HG03439 (cell line): Measurements from ENCODE around the gene BABAM2.
"Not testable (repeated sequence)": the region's sequence is repeated elsewhere in the genome, so short reads cannot be mapped to it uniquely, and the experiment has no call there.

Source experiments
- ATAC-seq: cut with Tn5 transposase; IDR thresholded peaks from one replicate; pipeline ENCODE4 v1.9.1; 2021; ENCODE audit warnings: mild to moderate bottlenecking, moderate library complexity; ENCODE audit not compliant: unreplicated experiment

BABAM2 gene

DNA sequence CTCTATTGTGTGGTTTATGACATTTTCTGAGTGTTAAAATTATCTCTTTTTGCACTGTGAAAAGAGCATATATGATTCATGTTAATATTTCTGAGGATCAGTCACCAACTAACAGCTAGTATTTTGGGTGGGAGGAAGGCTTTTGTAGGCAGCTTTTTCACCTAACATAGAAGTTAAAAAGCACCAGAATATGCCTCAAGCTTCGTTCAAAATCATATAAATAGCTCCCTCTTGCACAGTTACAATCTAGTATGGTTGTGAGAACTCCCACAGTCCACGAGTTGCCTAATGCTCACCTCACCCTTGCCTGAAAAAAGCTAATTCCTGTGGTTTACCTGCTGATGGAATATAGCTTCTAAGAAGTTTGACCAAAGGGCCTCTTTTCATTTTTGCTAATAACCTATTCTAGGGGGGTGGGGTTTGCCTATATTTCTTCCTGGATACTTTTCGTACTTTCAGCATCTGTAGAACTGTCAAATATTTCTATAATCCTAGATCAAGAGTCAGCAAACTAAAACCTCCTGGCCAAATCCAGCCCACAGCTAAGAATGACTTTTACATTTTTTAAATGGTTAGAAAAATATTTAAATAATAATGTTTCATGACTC is 335.0 kb downstream of the BABAM2 start:
- ATAC-seq = no peak

DNA sequence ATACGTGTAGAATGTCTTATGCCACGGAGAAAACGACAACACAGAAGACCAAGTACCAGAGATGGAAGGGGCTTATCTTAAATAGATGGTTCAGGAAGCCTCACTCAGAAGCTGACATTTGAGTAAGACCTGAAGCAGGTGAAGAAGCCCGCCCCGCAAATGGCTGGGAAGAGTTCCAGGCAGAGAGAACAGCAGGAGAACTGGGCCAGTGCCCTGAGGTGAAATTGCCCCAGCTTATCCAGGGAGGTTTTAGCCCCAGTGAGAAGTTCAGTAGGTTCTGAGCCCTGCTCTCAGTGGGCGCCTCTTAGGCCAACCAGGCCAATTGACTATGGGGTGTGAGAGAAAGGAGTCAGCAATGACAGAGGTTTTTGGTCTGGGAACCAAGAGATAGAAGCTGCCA is 336.0 kb downstream of the BABAM2 start:
- no peak for ATAC-seq

DNA sequence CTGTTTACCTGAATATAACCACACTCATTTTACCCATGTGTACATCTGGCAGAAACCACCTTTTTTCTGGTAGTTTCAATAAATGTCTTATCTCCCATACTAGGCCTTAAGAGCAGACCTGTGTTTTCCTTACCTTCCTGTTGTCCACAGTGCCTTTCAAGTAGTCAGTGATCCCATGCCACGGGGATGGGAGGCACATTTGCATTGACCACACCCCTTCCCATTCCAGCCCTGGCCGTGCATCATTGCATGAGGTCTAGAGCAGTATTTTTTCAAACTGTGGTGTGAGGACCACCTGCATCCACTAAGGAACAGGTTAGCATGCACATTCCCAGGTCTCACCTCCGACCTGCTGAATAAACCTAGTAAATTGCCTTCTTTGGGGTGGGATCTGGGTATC is 337.0 kb downstream of the BABAM2 start:
- no peak for ATAC-seq

DNA sequence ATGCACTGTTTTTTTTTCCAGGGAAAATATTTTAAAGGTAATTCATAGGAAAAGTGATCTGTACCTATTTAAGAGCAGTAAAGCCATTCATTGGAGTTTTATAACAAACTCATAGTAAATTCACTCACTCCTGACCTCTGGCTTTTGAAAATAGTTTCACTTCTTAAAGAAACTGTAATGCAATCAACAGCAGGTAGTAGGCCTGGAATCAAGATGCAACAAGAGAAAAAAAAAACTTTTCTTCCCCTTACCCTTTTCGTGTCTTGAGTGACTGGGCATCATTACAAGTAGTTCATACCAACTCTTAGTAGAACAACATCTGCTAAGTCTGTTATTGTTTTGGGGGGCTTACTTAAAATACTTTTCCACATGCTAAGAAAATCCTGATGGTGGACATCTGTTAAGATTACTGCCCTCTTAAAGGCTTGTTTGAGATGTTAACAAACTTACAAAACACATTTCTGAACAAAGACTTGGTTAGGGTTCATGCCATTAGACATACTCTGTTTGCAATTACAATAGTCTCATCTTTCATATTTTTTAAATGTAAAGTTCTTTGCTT is 338.0 kb downstream of the BABAM2 start:
- ATAC-seq = no peak

DNA sequence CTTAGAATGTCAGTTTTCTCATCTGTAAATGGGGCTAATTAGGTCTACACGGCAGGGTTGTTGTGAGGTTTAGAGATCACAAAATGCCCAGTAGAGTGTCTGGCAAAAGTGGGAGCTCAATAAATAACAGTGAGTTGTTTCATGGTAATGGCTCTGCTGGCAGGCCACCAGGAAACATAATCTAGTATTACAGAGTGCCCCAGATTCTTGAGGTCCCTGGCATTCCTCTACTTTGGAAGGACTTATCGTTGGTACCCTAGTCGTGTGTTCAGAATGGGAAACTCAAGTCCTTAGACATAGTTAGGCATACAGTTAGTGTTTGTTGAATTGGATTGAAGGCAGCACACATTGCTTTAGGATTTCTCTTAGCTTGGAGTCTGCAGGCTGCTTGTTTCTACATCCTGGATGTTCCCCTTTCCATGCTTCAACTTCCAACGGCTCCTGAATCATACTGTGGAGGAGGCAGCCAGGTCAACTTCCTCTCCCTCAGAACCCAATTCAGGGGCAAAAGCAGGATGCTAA is 340.6 kb downstream of the BABAM2 start:
- no peak for ATAC-seq

DNA sequence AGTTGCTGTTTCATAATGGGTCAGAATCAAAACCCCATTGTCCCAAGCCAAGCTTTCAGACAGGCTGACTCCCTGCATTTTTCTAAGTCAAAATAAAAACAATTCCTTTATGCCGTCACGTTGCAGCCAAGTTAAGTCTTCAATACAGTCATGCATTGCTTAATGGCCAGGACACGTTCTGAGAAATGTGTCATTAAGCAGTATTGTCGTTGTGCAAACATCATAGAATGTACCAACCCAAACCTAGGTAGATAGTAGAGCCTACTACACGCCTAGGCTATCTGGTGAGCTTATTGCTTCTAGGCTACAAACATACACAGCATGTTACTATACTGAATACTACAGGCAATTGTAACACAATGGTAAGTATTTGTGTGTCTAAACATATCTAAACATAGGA is 341.8 kb downstream of the BABAM2 start:
- ATAC-seq = no peak

DNA sequence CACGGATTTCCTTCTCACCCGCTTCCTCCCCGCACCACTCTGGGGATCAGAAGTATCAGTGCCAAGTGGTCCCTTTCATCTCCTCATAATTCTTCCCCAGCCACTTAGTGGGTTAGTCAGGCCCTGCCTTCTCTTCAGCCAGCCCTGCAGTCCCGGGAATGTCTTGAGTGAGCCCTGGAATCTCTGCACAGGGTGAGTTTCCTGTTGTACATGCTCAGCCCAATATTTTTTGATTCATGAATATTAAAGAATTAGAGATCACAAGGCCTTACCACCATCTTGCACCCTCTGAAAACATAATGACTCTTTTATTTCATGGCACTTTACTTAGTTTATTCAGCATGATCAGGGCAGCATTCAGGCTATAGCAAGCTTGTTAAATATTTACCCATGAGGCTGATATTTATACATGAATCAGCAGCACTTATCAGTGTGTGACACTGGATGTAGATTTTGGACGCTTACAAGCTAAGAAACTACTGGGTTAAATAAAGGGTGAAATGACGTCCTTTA is 342.7 kb downstream of the BABAM2 start:
- no peak for ATAC-seq

DNA sequence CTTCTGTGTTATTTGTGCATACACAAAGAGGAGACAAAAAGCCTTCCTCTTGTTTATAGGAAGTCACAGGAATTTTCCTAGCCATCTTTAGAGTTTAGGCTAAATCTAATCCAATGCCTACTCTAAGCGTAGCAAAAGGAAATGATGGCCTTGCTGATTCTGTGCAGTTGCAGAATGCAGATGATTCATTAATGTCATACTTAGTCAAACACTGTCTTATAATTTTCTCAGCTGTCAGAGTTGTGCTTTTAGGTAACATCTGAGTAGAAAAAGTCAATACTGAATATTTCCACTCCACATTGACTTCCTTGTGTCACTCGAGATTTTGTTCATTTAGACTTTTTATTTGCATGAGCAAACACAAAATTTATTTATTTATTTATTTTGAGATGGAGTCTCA is 344.3 kb downstream of the BABAM2 start:
- no peak for ATAC-seq

DNA sequence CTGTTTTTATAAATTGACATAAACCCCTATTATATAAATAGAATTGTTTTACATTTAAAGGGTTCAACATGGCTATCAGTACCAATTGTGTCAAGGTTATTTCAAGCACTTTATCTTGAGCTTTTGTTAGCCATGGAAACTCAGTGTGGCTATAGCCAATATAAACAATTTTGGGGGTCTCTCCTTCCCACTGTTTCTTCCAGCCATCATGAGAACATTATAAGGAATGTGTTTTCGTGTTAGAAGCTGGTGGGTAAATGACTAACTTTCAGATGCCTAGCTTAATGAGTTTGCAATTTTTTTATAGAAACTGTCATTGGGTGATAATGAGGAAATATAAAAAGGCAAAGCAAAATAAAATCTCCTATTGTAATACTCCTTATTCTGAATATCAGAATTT is 348.7 kb downstream of the BABAM2 start:
- ATAC-seq = no peak

DNA sequence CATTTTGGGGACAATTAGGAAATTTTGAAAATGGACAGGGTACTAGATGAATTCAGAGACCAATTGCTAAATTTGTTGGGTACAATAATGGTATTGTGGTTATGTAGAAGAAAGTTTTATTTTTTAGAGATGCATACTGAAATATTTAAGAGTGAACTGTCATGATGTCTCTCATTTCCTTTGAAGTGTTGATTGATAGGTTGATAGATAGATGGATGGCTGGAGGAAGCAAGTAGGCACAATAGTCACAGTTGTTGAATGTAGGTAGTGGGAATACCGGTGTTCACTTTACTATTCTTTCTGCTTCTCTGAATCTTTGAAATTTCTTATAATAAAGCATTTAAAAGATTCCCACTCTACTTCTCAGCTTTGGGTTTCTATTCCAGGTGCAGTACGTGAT is 350.4 kb downstream of the BABAM2 start:
- no peak for ATAC-seq

DNA sequence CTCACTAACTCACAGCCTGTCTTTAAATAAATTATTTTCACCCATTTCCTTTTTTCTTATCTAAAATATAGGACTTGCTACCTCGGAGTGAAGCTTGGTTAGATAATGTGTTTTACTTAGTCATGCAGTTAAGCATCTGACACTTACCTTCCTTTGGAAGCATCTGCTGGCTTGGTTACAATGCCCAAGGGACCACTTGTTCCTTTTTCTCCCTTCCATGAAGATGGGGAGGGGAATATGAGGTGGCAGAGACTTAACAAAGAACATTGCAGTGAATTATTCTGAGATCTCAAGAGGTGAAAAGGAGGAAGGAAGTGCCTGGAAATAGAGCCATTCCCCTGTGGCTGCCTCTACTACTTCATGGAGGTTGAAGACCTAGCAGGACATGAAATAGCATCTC is 356.8 kb downstream of the BABAM2 start:
- ATAC-seq = no peak

DNA sequence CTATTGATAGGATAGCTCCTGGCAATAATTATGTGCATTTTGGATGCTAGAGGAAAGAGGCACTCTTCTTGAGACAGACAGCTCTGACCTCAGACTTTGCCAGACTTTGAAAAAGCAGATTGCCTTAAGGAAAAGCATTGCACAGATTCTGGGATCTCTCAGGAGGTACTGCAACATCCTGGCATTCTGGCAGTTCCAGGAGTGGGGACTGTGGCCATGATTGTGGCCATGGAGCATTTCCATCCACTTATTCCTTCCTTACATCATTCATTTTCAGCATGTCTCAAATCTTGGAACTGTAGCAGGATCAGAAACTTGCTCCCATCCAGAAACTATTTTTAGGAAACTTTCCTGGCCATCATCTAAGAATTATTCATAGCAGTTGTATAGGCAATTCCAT is 357.2 kb downstream of the BABAM2 start:
- no peak for ATAC-seq

DNA sequence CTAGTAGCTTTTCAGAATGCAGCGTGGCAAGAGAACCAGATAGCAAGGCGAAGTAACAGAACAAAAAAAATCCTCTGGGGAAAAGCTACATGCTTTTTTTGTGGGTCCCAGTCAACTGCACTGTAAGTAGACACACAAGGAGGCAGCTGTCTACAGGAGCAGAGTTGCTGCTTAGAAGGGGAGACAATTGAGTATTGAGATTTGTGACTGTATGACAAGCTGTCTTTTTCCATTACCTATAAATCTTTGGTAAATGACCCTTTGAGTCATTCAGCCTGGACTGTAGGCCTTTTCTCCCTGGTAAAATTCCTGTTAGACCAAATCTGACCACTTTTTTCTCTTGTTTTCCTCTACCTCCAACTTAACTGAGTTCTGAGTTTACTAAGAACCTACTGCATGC is 358.0 kb downstream of the BABAM2 start:
- no peak for ATAC-seq

DNA sequence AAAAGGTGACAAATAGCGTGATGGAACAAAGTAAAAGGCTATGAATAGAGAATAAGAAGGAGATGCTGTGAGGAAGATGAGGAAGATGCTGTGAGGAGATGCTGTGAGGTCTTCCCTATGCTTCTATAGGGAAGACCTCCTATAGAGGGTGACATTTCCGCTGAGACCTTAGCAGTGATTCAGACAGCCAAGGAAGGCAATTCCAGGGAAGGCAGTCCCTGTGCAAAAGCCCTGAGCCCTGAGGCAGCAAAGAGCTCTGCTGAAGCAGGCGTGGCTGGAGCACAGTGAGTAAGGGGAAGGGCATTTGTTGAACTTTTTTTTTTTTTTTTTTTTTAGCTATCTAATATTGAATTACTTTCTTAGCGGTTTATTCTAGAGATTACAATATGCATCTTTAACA is 359.5 kb downstream of the BABAM2 start:
- no peak for ATAC-seq

DNA sequence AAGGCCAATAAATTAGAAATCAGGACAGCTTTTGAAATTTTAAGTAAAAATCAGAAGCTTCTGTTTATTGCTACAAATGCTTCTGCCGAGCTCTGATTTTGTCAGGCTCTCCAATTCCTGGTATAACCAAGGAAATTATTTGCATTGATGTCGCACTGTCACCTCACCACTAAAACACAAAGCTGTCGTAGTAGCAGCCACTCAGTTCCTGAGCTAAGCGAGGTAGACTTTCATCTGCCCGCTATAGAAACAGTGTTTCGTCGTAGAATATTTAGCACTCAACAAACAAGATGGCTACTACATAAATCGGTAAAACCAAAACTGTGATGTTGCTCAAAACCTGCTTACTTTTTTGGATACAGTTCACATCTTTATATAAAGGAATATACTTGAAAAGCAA is 360.8 kb downstream of the BABAM2 start:
- ATAC-seq = no peak

DNA sequence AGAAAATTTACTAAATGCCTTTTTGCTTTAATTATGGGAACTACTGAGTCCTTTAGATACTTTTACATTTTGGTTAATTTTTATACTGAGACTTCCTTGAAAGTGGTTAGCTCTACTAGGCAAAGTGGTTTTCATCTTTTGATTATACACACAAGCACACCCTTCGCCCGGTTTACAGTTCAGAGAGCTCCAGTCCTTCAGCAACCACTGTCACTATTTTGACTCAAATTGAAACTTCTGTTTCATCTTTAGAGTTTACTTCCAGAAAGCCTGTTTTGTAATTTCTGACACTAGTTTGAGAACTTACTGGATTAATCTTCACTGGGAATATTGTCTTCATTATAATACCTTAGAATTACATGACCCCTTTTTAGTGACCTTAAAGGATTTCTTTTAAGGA is 361.8 kb downstream of the BABAM2 start:
- peak; percentile 64 for ATAC-seq

DNA sequence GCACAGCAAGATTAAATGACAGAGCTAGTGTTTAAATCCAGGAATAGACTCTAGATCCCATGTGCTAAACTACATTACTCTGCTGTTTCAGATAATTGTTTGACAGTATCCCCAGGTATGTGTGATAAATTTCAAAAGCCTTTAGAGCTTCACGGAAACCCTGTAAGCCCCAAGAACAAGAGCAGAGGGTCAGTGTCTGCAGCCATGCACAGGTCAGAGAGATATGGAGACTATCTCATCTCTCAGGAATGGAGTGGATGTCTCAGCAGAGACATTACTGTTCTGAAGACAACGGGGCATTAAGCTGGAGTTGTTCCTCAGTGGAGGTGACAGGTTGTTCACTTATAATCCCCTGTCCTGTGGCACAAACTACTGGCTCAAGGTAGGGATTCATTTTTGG is 363.0 kb downstream of the BABAM2 start:
- ATAC-seq = no peak

DNA sequence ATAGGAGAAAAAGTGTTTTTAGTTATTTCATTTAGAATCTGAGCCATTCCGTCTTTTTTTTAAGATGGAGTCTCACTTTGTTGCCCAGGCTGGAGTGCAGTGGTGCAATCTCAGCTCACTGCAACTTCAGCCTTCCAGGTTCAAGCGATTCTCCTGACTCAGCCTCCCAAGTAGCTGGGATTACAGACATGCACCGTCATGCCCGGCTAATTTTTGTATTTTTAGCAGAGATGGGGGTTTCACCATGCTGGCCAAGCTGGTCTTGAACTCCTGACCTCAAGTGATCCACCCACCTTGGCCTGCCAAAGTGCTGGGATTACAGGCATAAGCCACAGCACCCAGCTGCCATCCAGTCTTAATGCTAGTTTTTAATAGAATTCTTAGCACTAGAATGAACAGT is 364.7 kb downstream of the BABAM2 start:
- ATAC-seq = not testable (repeated sequence)

DNA sequence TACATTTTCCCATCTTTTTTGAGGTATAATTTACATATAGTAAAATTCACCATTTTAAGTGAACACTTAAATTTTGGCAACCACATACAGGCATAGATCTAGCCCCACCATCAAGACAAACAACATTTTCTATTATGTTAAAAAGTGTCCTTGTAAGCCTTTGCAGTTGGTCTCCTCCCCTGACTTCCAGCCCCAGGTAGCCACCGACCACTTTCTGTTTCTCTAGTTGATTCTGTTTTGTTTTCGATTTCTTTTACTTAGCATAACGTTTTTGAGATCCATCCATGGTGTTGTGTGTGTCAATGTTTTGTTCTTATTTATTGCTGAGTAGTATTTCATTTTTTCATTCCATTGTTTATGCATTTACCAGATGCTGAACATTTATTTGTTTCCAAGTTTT is 366.7 kb downstream of the BABAM2 start:
- ATAC-seq = no peak

DNA sequence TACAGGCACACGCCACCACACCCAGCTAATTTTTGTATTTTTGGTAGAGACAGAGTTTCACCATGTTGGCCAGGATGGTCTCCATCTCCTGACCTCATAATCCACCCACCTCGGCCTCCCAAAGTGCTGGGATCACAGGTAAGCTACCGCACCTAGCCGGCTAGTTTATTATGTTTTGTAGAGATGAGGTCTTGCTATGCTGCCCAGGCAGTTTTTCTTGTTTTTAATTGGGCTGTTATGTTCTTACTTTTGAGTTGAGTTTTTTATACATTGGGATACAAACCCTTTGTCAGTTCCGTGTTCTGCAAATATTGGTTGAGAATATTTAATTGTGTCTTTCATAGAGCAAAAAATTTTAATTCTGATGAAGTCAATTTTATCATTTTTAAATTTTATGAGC is 368.7 kb downstream of the BABAM2 start:
- not testable (repeated sequence) for ATAC-seq

DNA sequence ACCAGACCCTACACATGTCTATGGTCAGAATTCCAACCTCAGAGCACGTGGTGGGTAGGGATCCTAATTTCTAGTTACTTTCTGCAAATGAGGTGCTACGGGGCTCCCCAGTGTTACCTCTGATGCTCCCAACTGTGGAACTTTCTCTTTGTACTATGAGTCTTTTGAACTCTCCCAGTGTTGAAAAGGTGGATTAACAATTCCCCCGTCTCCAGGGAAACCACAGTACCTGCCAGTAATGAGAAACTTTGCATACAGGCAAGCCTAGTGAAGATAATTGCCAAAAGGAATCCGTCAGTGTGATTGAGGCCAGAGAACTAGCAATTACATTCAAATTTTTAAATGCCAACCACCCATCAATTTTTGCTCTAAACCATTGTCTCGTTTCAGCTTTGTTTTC is 373.2 kb downstream of the BABAM2 start:
- ATAC-seq = no peak

DNA sequence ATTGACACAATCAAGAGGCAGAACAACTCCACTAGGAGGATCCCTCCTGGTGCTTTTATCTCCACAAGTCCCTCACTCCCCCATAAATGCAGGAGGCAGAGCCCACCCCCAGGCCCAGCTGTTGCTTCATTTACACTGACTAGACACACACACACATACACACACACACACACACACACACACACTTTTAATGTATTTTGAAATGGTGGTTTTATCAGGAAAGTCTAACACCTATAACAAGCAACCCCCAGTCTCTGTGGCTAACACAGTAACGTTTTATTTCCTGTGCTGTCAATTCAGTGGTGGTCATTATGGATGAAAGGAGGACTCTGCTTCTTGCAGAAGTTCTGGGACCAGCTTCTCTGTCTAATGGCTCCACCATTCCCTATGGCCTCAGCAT is 376.8 kb downstream of the BABAM2 start:
- no peak for ATAC-seq

DNA sequence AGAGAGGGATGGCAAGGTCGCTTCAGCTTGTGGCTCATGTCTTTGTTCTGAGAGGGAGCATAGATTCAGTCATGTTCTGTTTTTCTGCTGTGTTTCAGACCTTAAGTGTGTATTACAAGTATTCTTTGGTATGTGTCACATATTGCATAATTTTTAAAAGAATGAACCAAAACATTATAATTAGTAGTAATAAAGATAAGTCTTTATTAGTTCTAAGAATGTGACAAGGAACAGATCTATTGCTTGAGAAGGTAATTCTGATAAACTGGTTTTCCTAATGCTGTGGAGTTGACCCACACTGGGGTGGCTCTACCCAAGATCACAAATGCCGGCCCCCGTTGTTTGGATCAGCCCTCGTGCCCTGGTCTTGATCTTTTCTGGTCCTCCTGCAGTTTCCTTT is 377.9 kb downstream of the BABAM2 start:
- ATAC-seq = no peak
